Type B pancreatic cell (in vitro differentiated cells): ENCODE data around the gene SLCO4A1. TPM values are rescaled to one million over a fixed set of nuclear protein-coding genes. Genes with fewer than 3 reads are reported as not detected.

Experiments used
- DNase-seq: peaks from one replicate; pipeline ENCODE4 v3.0.0; 2021; ENCODE audit warnings: mixed read lengths; ENCODE audit not compliant: unreplicated experiment; ENCODE audit errors: extremely low spot score
- H3K27ac Mint-ChIP-seq: 2 replicates; pipeline ENCODE4 v1.8.0; 2021; ENCODE audit warnings: mild to moderate bottlenecking, mixed read lengths
- H3K27me3 Mint-ChIP-seq: 2 replicates; pipeline ENCODE4 v1.8.0; 2021; ENCODE audit warnings: mixed read lengths
- H3K36me3 Mint-ChIP-seq: 2 replicates; pipeline ENCODE4 v1.8.0; 2021; ENCODE audit warnings: mixed read lengths
- H3K4me1 Mint-ChIP-seq: one replicate; pipeline ENCODE4 v1.8.0; 2021; ENCODE audit warnings: mixed read lengths; ENCODE audit not compliant: unreplicated experiment
- H3K4me3 Mint-ChIP-seq: 2 replicates; pipeline ENCODE4 v1.8.0; 2021; ENCODE audit warnings: mild to moderate bottlenecking, mixed read lengths
- H3K9me3 Mint-ChIP-seq: 2 replicates; pipeline ENCODE4 v1.8.0; 2021; ENCODE audit warnings: mixed read lengths
- total RNA-seq: library from RNA; stranded (reverse); gene quantifications from 2 replicates; pipeline ENCODE4 v1.2.1, GENCODE V29; 2021; ENCODE audit warnings: low replicate concordance
- TF ChIP-seq, protein P1 (sequence below): fragments of 200-600 bp; sonication (generic); conservative IDR thresholded peaks from 2 replicates; pipeline ENCODE4 v1.5.0; 2021; ENCODE audit warnings: antibody characterized with exemption, mild to moderate bottlenecking

Gene SLCO4A1
- total RNA-seq, 1 donor from 2014 or later = 5.3 TPM

DNA sequence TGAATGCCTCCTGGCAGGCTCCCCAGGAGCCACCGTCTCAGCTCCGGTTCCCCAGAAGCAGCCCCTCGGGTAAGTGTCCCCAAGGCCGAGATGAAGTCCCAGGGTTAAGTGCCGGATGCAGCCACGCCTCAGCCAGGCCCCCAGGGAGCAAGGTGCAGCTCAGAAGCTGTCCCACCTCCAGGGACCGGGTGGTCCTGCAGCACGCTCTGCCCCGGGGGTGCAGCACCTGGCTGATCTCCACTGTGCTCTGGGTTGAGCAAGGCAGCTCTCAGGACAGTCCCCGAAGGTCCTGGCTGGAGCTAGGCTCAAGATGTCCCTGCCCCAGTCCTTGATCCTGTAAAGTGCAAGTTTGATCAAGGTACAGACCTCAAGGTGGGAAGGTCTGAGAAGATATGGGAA is 51.2 kb downstream of the SLCO4A1 start:
- H3K9me3 Mint-ChIP-seq = no peaks in the 10 kb centered on the region
- no peak for DNase-seq
- no peak overlapping the region for H3K4me3 Mint-ChIP-seq
- peaks cover 22% of the 10 kb centered on the region for H3K4me1 Mint-ChIP-seq
- peaks cover 11% of the 10 kb centered on the region for H3K27me3 Mint-ChIP-seq
- no peaks in the 10 kb centered on the region for H3K36me3 Mint-ChIP-seq
- TF ChIP-seq, protein P1, sequence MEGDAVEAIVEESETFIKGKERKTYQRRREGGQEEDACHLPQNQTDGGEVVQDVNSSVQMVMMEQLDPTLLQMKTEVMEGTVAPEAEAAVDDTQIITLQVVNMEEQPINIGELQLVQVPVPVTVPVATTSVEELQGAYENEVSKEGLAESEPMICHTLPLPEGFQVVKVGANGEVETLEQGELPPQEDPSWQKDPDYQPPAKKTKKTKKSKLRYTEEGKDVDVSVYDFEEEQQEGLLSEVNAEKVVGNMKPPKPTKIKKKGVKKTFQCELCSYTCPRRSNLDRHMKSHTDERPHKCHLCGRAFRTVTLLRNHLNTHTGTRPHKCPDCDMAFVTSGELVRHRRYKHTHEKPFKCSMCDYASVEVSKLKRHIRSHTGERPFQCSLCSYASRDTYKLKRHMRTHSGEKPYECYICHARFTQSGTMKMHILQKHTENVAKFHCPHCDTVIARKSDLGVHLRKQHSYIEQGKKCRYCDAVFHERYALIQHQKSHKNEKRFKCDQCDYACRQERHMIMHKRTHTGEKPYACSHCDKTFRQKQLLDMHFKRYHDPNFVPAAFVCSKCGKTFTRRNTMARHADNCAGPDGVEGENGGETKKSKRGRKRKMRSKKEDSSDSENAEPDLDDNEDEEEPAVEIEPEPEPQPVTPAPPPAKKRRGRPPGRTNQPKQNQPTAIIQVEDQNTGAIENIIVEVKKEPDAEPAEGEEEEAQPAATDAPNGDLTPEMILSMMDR = no peak
- no peak overlapping the region for H3K27ac Mint-ChIP-seq

- TF ChIP-seq, protein P1 = no peak
- peaks cover 19% of the 10 kb centered on the region for H3K4me1 Mint-ChIP-seq
- no peak overlapping the region for H3K4me3 Mint-ChIP-seq
- H3K27me3 Mint-ChIP-seq = peaks cover 11% of the 10 kb centered on the region
- H3K9me3 Mint-ChIP-seq = no peaks in the 10 kb centered on the region
- no peak for DNase-seq
- H3K36me3 Mint-ChIP-seq = no peaks in the 10 kb centered on the region
- no peak overlapping the region for H3K27ac Mint-ChIP-seq
Measured at GRCh38 chr20:62694106-62694505, 51.8 kb downstream of the SLCO4A1 start.

DNA sequence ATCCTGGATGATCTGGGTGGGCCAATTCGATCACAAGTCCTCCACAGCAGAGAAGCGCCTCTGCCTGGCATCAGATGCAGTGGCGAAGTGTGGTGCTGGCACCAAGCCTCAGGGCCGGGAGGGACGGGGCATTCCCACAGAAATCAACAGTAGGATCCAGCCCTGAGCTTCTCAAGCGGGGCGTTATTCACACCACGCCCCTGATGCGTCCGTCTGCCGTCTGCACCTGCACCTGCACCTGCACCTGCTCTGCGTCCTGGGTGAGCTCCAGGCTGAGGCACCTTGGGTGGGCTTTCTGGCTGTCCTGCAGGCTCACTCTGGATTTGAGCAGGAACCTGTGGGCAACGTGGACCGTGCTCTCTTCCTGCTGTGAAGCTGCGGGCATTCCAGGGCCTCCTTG is 52.6 kb downstream of the SLCO4A1 start:
- Mint-ChIP-seq H3K27me3 (peaks cover 11% of the 10 kb centered on the region), H3K27ac (no peak overlapping the region), H3K4me1 (peaks cover 19% of the 10 kb centered on the region), H3K36me3 (no peaks in the 10 kb centered on the region), H3K4me3 (no peak overlapping the region), H3K9me3 (no peaks in the 10 kb centered on the region)
- DNase-seq = no peak
- TF ChIP-seq, protein P1 = no peak

GRCh38 chr20:62695448-62696414 is 53.4 kb downstream of the SLCO4A1 start:
- Mint-ChIP-seq H3K4me3 (no peak overlapping the region), H3K4me1 (peaks cover 11% of the 10 kb centered on the region), H3K9me3 (no peaks in the 10 kb centered on the region), H3K36me3 (no peaks in the 10 kb centered on the region), H3K27me3 (peaks cover 18% of the 10 kb centered on the region), H3K27ac (no peak overlapping the region)
- TF ChIP-seq, protein P1 = no peak
- DNase-seq = no peak

GRCh38 chr20:62696434-62696957 is 54.2 kb downstream of the SLCO4A1 start:
- no peaks in the 10 kb centered on the region for H3K36me3 Mint-ChIP-seq
- H3K9me3 Mint-ChIP-seq = no peaks in the 10 kb centered on the region
- DNase-seq = no peak
- TF ChIP-seq, protein P1 = no peak
- H3K4me3 Mint-ChIP-seq = no peak overlapping the region
- H3K4me1 Mint-ChIP-seq = peaks cover 8% of the 10 kb centered on the region
- no peak overlapping the region for H3K27ac Mint-ChIP-seq
- H3K27me3 Mint-ChIP-seq = peaks cover 23% of the 10 kb centered on the region
